Right renal cortex interstitium (tissue), 3 donors: Measurements from ENCODE around the gene PDE4B. TPM values are rescaled to one million over a fixed set of nuclear protein-coding genes. Genes with fewer than 3 reads are reported as not detected.

Source experiments
- DNase-seq, 3 donors: peaks; one replicate each; pipeline ENCODE4 v3.0.0-alpha.2; 2013; ENCODE audit warnings: low read depth in 3 of 3, low spot score in 2 of 3
- polyA plus RNA-seq, 3 donors: library from polyadenylated mRNA; unstranded; fragments of 120-200 nt; gene quantifications; one replicate each; pipeline ENCODE4 v1.2.1, GENCODE V29; 2013; ENCODE audit not compliant: insufficient read length in 3 of 3

PDE4B gene
- polyA plus RNA-seq, 3 donors = 7.3 to 10.0 (median 10.0) TPM

GRCh38 chr1:66325594-66326380, 533.1 kb downstream of the PDE4B start:
- DNase-seq = no peak

DNA sequence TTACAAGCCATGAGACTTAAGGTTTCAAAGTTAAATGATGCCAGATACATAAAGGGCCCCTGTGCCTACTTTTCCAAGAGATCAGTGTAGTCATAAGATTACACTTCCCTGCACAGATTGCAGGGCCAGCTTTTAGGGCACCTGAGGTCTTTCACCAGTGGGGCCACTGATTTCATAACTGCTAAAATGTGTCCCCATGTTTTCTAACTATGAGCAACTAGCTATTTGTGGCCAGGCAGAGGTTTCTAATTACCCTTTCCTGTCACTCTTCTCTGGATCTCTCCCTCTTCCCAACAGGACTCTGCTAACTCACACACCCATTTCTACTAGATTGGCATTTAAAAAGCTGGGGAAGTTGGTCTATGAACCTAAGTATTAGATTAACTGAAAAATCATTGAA, 534.2 kb downstream of the PDE4B start:
- DNase-seq = no peak

GRCh38 chr1:66327588-66327987, 534.9 kb downstream of the PDE4B start:
- DNase-seq = no peak

GRCh38 chr1:66328896-66329295, 536.2 kb downstream of the PDE4B start:
- DNase-seq = no peak

DNA sequence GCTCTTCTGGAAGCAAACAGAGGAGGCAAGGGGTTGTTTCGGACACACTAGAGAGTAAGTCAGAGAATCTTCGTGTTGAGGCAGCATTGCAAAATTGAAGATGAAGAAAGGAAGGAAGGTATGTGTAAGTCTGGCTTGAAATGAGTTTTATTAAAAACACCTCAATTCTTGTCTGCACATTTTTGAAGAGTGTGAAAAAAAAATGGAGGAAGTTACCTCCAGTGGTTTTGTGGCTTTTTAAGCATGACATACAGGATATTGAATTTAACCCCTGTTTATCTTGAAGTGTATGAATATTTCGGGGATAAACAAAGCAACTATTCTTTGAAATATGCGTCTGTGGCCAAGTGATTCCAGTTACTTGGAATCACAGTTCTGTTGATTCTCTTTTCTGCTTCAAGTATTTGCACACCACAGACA, 538.0 kb downstream of the PDE4B start:
- DNase-seq = no peak

- DNase-seq = peak in 1 of 3 donors; percentile 38
These were observed 539.2 kb downstream of the PDE4B start for GRCh38 chr1:66331658-66332547.

DNA sequence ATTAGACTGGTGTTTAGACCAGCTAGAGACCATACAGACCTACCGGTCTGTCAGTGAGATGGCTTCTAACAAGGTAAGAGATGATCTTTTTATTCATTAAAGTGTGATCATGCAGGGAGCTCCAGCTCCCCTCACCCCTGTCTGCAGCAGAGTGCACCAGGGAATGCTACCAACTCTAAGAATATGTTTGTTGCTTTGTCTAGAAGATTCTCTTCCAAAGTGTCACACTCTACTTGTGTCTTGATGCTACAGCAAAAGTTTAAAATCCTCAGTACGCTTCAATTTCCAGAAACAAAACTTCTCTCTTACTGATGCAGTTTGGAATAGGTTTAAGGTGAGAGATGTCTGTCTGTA, 539.8 kb downstream of the PDE4B start:
- no peak for DNase-seq

GRCh38 chr1:66333466-66334199, 540.9 kb downstream of the PDE4B start:
- DNase-seq = no peak

DNA sequence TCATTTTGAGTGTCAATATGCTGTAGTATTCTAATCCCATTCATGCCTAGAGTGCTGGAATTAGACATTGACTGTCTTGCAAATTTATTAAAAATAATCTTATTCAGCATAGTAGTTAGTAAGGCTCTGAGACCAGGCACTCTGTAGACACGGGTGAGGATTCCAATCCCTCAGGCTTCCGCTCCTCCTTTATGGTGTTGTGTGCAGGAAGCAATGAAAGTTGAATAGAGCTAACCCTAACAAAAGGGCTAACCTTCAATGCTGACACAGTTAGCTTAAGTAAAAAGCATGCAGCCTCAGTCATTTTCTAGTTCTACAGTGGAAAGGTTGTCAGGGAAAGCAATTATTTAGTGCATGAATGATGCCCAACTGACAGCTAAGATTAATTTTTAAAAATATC, 541.6 kb downstream of the PDE4B start:
- DNase-seq = no peak

DNA sequence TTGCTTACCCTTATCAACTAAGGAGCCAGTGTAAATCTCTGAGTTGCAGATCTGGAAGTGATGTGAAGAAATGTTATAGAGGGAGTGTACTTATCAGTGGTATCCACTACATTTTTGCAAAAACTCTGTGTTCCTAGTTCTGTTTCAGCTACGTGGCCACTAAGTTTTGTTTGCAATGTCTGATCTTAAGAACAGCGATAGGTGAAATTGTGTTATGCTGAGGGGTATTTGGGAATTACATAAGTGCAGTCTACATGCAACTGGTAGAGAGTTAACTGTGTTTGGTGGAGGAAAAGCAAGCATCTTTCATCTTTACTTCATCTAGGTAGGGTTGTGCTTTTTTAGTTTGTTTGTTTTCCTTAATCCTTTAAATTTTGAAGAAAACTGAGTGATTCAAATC, 542.4 kb downstream of the PDE4B start:
- DNase-seq = no peak

DNA sequence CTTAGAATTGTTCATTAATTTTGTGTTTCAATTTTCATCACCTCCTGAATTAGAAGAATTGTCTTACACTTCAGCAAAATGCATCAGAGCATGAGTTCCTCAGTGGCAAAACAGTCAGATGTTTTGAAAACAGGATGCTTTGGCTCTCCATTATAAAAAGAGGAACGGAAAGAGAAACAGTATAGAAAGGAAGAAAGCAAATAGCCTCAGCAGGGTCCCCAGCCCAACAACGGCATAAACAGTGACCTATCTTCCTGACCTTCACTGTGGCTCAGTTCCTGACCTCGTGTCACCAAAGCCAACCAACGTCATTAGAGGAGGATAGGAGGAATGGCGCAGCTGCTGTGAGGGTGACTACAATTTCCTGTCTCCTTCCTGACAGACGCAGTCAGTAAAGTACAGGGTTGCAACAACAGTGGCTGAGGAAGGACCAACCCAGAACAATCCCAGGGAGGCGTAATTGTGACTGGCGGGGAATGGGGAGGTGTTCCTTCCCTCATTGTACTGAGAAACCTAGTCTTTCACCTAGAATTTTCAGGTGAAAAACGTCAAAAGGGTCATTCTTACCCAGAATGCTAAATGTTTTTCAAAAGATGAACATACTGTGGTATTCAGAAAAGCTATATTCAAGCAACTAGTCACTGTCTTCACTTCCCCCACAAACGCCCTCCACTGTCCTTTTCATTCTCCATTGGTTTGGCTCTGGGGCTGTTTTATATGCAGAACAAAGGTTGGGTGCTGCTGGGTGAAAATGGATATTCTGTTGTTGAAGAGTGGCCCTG, 543.4 kb downstream of the PDE4B start:
- DNase-seq = no peak

GRCh38 chr1:66336641-66336990, 543.9 kb downstream of the PDE4B start:
- no peak for DNase-seq

- DNase-seq = no peak
These were observed 544.6 kb downstream of the PDE4B start for GRCh38 chr1:66337249-66337648.

DNA sequence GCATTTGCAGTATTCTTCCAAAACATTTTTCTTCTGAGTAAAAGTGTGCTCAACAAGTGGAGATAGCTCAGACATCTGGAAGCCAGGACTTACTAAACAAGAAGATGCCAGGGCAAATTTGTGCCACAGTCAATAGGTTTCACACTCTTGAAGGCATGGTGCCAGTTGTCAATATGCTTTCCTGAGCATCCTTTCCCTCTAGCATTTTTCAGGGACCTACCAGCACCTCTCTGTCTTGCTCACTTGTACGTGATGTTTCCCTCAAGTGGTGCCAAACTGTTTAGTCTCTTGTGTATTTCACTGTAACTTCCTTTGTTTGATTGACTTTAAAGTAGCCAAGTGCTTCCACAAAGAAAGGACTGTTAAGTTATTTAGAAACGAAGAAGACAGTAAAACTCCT, 547.2 kb downstream of the PDE4B start:
- no peak for DNase-seq

- DNase-seq = no peak
These were observed 548.9 kb downstream of the PDE4B start for GRCh38 chr1:66341446-66342089.

DNA sequence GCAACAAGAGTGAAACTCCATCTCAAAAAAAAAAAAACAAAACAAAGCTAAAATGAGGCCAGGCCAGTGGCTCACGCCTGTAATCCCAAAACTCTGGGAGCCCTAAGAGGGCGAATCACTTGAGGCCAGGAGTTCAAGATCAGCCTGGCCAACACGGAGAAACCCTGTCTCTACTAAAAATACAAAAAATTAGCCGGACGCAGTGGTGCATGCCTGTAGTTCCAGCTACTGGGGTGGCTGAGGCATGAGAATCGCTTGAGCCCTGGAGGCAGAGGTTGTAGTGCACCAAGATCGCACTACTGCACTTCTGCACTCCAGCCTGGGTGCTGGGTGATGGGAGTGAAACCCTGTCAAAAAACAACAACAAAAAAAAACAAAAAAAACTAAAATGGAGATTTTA, 550.0 kb downstream of the PDE4B start:
- no peak for DNase-seq

DNA sequence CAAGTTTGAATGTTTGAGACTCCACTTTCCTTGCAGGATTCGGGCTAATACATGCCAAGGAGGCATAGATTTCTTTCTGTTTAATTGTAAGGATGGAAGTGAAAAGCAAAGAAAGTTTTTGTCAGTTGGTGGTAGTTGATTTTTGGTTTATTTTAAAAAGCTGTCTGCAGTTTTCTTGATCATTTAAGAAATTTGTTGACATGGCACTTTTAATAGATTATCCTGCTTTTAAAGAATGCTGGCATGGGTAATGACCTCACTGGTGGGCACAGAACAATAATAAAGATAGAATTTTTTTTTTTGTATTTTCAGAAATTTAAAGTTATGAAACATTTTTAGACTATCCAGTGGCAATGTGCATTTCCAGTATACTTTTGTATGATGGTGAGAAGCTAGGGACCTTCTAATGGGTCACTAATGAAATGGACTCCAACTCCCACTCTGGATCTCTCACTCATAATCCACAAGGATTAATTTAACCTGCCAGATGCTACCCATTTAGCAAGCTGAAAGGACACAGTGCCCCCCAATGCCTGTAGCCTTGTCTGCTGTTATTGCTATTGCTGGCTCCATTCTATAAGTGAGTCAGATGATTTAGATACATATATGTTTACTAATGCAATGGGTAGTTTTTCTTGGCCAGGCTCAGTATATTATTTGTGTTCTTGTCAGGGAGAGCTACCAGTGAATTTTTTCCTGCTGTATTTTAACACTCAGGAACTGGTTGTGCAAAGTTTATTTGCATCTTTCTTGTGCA, 551.1 kb downstream of the PDE4B start:
- no peak for DNase-seq

DNA sequence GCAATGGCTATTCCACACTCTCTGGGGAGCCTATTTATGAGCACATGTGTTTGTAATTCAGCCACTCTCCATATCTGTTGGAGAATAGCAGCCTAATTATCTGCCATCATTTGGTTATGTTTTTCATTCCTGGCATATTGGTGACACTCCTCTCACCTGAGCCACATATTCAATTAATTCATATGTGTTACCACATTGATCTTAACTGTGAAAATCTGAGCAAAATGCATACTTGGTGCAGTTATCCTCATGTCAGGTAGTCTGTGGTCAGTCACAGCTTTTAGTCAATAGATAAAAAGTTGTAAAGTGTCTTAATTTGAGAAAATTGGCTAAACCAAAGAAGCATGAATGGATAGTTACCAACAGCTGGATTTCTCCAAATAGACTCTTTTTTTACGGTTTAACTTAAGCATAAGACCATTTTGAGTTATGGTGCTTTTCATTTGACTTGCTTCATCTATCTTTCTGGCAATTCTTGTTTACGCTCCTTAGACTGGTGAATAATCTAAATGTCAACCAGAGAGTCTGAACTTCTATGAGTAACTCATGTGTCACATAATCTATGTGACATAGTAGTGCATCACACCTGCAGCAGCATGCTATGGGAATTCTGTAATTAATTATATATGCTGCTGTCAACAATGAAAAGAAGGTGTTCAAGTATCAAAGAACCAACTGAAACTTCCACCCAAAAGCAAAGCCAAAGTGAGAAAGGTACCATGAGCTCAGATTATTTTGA, 553.5 kb downstream of the PDE4B start:
- DNase-seq = no peak

DNA sequence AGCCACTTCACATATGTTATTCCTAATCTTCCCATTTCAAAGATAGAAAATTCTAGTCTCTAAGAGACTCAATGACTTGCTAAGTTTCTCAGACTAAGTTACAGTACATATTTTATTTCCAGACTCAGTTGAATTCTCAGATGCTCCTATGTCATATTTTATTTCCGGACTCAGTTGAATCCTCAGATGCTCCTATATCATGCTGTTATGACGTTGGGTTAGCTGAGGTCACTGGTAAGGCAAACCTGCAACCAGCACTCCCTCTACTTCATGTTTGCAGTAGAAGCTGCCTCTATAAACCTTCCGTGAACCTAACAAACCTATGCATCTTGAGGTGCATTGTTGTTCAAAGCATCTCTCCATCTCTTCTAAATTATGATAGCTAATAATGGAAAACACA, 554.2 kb downstream of the PDE4B start:
- no peak for DNase-seq
